Measurements from ENCODE around the gene ACYP1.

Gene ACYP1

DNA sequence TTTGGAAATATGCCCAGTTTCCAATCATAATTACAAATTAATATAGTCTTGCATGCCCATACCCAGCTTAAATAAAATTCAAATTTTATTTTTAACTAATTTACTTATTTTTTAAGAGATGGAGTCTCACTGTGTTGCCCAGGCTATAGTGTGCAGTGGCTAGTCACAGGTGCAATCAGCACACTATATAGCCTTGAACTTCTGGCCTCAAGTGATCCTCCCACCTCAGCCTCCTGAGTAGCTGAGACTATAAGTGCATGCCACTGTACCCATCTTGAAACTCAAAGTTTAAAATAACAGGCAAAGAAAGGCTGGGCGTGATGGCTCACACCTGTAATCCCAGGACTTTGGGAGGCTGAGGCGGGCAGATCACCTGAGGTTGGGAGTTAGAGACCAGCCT lies 22.9 kb downstream of the ACYP1 start:
- DNase-seq (ENCODE audit: low read depth): no peak

DNA sequence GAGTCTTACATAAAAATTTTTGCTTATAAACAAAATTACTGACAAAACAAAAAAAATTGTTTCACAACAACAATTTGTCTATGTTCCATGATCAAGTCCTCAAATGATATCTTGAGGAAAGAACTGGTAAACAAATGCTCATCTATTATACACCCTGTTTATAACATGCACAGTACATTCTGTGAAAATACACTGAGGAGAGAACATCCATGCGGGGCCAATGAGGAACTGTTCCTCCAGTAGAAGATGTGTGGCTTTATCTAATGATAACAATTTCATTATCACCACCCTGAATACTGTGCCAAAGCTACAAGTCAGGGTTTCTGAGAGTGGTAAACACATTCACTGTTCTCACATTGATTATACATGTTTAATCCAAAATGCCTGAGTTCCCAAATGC lies 23.3 kb downstream of the ACYP1 start:
- no peak for DNase-seq (ENCODE audit: low read depth)

DNA sequence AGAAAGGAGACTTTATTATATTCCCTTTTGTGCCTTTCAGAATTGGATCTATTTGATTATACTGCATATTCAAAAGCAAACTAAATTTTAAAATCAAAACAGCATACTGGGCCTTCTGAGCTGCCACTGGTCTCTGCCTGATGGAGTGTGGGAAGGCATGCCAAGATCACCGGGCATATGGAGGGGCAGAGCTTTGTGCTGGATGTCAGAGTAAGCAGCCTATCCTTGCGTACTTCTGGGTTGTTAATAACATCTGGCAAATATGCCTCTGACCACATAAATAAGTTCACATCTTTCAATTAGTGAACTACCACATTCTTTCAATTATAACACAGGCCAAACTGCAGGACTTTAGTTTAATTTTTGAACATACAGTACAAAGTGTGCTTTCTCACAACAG lies 30.9 kb downstream of the ACYP1 start:
- no peak for DNase-seq (ENCODE audit: low read depth)

DNA sequence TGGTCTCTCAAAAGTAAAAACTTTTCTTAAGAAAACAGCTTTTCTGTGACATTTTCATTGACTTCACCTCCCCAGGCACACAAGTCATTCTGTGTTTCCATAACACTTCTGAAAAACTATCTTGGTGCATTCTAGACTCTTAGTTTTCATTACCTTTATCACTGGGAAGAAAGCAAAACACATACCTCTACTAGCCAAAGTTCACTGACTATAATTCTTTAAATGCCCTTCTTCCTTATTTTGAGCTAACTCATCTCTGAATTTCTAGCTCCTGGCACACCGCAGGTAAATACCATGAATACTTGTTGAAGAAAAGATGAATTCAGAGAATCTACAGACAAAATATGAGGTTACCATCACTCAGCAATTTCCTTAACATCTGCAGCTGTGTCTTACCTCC lies 33.7 kb downstream of the ACYP1 start:
- no peak for DNase-seq (ENCODE audit: low read depth)

DNA sequence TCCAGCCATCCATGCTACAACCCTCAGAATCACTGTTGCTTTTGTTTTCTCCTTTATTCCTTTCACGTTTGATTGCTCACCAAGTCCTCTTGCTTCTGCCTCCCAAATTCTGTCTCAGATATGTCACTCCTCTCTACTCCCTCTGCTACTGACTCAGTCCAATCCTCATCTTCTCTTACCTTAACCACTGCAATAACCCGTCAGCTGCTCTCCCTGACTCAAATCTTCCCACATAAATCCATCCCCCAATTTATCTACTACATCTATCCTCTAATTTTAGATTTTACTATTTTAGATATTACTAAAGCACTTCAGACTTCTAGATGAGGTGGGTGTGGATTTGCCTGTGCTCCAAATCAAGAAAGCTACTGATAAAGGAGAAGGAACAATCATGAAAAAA lies 37.9 kb downstream of the ACYP1 start:
- DNase-seq (ENCODE audit: low read depth): no peak

DNA sequence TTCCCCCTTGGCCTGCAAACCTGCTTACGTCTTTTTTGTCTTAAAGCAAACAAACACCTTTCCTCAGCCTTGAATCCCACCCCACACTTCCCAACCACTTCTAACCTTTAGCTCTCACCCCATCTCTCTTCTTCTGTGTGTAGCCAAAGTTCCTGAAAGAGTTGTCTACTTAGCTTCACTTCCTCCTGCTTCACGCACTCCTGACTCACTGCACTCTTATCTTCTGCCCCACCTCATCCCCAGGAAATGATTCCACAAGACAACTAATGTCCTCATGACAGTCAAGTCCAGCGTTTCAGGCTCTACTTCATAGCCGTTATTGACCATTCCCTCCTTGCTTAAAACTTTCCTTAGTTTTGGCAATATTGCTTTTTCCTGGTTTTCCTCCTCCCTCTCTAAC lies 38.7 kb downstream of the ACYP1 start:
- no peak for DNase-seq (ENCODE audit: low read depth)

DNA sequence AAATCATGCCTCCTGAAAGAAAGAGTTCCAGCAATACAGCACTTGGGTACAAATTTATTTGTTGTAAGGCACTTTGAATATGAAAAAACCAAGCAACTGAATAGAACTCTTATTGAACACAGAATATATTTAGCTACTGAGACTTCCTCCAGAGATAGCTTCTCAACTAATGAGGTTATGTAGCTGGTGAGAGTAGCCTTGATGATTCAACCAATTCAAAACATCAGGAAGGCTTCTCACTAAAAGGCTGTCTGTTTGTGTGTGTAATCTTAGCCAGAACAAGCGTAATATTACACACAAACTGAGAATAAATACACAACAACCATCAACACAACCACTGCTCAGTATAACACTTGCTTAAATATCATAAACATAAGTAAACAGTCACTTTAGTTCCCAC lies 40.7 kb downstream of the ACYP1 start:
- no peak for DNase-seq (ENCODE audit: low read depth)

DNA sequence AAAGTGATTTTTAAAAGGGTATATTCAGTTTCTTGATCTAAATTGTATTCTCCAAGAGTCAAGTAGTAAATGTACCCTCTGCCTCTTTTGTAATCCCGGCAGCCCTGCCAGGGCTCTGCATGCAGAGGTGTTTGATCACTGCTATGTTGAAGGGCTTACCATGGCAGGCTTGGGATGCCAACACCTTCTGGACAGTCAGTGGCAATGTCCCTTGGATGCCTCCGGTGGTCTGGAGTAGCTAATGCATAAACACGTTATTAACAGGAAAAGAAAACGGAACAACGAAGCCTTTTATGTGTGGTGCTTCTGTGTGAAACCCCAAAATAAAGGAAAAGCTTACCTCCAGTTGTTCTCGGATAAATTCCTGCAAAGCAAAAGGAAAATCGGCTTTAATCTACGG lies 41.2 kb downstream of the ACYP1 start:
- DNase-seq (ENCODE audit: low read depth): no peak

DNA sequence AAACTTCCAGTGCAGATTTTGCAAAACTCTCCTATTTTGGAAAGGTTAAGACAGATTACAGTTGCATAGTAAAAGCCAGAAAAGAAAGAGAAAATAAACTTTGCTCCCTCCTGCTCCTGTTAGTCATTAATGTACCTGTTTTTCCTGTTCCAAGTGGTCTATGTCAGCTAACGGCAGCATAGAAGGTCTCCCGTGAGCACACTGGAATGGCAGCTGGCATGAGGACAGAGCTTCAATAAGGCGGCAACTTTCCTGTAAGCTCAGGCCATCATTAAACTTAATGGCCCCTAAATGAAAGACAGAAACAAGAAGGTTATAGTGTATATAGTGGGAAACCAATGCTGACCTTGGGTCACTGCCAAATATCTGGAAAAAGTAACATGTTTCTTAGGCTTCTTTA lies 45.1 kb downstream of the ACYP1 start:
- no peak for DNase-seq (ENCODE audit: low read depth)

DNA sequence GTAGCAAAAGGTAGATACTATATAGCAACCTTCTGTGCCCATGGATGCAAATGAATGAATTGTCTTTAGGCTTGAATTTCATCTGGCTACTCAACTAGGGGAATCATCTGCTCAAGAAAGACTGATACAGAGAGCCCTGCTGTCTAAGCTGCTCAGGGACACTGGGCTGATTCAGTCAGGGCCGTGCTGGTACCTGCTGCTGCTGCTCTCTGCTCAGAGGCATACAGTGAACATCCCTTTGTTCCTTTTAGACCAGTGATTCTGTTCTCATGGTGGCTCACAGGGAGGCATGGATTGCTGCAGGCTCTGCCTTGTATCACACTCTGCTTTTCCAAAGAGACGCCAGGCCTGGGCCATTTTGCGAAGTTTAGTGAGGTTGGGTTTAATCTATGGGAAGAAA lies 47.0 kb downstream of the ACYP1 start:
- DNase-seq (ENCODE audit: low read depth): no peak

DNA sequence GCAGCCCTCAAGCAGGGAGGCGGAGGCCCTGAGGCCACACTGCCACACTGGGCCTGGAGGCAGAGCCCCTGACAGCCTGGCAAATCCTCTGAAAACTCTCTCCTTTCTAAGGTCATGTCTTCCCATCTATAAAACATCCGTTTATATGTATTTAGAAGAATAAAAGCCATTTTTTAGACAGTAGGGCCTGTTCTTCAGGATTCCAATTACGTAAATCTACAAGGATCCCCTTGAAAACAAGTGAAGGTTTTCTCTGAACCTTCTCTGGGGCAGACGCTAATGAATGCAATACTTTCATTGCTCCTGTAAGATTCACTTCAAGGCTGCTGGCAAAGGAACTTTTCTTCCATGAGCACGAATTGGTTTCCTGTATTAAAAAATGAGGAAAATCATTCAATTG lies 48.3 kb downstream of the ACYP1 start:
- DNase-seq (ENCODE audit: low read depth): no peak

DNA sequence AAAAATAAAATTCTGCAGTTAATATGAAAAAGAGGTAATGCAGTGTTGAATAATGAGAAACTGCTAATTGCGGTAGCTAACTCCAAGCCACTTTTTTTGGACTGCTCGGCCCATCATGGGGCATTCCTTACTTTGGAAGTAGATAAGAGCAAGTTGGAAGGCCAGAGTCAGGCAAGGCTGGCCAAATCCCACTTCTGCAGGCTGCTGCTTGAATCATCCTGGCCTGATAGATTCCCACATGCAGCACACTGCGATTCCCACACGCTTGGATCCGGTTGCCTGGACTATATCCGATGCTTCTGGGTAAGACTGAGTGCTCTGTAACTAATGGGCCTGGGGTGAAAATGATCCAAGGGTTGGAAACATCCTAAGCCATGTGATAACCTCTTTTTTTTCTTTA lies 50.5 kb downstream of the ACYP1 start:
- no peak for DNase-seq (ENCODE audit: low read depth)

DNA sequence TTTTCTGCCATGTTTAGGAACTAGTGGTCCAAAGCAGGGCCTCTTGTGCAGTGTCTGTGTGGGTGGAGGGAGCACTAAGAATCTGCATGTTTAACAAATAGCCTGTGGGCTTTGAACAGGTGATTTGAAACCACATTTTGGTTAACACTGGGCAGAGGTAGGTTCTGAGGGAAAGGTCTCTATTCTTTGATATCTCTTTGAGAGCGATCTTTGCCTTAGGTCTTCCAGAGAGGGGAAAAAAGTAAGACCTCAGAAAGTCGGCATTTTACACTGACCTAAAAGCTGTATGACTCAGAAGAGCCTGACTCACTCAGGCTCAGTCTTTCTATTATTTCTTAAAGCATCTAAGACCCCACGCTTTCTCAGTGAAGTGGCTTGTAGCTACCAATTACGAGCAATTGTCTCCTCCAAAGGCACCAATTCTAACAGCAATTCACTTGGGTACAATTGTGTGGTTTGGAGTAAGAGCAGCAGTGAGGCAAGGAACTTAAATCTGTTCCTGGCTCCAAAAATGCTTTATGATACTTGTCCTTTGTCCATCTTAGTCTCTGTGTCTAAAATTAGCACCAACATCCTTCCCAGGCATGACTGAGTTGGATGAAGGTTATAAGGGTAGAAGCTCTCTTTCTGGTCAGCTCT lies 52.3 kb downstream of the ACYP1 start:
- no peak for DNase-seq (ENCODE audit: low read depth)

DNA sequence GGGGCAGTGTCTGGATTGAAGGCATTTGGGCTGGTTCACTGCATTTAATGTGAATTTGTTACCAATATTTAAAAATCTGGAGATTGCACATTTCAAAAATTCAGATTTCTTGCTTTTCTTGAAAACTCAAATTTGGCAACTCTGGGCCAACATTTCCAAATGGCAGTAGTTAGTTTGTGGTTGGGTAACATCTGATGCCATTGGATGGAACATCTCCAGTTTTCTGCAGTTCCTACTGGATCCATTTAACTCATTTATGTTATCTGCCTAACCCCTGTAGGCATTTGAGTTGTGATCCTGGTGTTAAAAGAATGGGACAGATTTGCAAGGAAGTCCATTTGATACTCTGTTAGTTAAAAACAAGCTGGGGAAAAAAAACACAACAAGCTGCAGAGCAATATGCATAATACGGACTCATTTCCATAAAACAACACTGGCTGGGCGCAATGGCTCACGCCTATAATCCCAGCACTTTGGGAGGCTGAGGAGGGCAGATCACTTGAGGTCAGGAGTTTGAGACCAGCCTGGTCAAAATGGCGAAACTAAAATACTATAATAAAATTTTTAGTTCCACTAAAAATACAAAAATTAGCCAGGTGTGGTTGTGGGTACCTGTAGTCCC lies 53.2 kb downstream of the ACYP1 start:
- DNase-seq (ENCODE audit: low read depth): no peak

DNA sequence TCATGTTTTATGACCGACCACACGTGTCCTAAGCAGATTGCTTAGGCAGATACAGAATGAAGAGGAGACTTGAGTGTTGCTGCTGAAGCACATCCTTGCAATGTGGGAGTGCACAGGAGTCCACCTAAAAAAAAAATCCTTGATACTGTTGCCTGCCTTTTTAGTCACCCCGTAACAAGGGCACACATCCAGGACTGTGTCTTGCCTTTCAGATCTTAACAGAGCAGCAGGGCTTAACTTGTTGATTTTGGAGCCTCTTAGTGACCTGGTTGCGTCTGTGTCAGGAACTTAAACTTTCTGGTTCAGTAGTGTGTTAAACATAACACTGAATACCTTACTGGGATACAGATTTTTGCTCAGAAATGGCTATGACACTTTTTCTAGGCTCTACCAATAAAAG lies 54.6 kb downstream of the ACYP1 start:
- DNase-seq (ENCODE audit: low read depth): no peak

DNA sequence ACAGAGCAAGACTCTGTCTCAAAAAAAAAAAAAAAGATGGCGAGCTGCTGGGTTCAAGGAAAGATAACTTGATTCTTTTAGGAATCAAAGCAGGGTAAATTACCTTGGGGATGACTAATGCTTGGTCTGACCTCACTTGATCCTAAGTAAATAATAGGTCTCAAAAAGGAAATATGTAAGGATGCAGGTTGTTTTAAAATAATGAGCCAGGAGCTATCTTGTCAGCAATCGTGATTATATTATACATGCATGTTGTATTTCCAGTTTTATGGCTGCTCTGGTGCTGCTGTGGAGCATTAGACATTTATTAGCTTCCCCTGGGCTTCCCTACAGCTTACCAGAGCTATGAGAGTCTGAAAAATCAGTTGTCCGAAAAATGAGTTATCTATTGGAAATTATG lies 58.5 kb downstream of the ACYP1 start:
- DNase-seq (ENCODE audit: low read depth): no peak

DNA sequence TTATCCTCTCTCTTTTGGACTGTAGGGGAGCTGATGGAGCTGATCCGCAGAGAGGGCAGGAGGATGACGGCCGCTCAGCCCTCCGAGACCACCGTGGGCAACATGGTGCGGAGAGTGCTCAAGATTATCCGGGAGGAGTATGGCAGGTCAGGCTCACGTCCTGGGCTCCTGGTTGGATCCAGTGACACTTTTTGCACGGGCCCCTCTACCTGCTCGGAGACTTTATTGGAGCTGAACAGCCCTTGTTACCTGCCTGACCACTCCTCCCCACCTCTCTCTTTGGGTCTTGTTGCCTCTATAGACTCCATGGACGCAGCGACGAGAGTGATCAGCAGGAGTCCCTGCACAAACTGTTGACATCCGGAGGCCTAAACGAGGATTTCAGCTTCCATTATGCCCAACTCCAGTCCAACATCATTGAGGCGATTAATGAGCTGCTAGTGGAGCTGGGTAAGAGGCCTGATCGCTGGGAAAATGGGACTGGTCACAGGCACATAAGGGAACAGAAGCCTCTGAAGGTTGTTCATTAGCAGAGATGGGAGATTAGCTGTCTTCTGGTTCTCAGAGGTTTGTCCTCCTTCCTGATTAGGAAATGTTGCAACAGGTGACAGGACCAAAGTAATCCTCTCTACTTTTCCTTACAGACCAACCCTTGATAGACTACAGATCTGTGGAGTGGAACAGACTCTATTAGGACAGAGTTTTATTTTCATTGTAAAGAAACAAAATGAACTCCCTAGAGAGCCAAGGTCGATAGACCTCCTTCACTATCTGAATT lies 60.4 kb downstream of the ACYP1 start:
- DNase-seq (ENCODE audit: low read depth): no peak

Data from stimulated activated CD8-positive, alpha-beta memory T cell treated with anti-CD3 and anti-CD28 coated beads, Interleukin-12 subunit alpha, Interleukin-12 subunit beta, amount 100 ng/mL, for 4 hours (primary cell).